Liver (tissue), 9 donors: ENCODE results near the gene RAB3GAP1. TPM values are rescaled to one million over a fixed set of nuclear protein-coding genes. Genes with fewer than 3 reads are reported as not detected.

ENCODE experiments used
- DNase-seq: peaks from one replicate; pipeline ENCODE4 v3.0.0-alpha.2; 2017; ENCODE audit warnings: low spot score
- H3K27ac ChIP-seq, 2 donors: one replicate each; pipeline ENCODE4 v1.7.0; 2013; ENCODE audit warnings: inconsistent platforms in 2 of 2, low read length in 2 of 2, control low read depth in 1 of 2, low read depth in 1 of 2, mild to moderate bottlenecking in 1 of 2
- H3K27me3 ChIP-seq, 4 donors: one replicate each; pipeline versions ENCODE4 v1.6.1 to v1.7.0; 2013; ENCODE audit warnings: low read length in 3 of 4, inconsistent platforms in 1 of 4, mild to moderate bottlenecking in 1 of 4, moderate library complexity in 1 of 4; ENCODE audit not compliant: control insufficient read depth in 4 of 4, insufficient read depth in 4 of 4
- H3K36me3 ChIP-seq, 4 donors: one replicate each; pipeline versions ENCODE4 v1.6.1 to v1.7.0; 2013; ENCODE audit warnings: low read length in 3 of 4, mild to moderate bottlenecking in 3 of 4, low read depth in 1 of 4, moderate library complexity in 1 of 4; ENCODE audit not compliant: control insufficient read depth in 4 of 4, insufficient read depth in 3 of 4
- H3K4me1 ChIP-seq, 4 donors: one replicate each; pipeline versions ENCODE4 v1.6.1 to v1.7.0; 2013; ENCODE audit warnings: low read length in 3 of 4, mild to moderate bottlenecking in 3 of 4, moderate library complexity in 1 of 4; ENCODE audit not compliant: control insufficient read depth in 4 of 4, insufficient read depth in 4 of 4
- H3K4me3 ChIP-seq, 3 donors: one replicate each; pipeline versions ENCODE4 v1.6.1 to v1.7.0; 2013; ENCODE audit warnings: low read length in 3 of 3, control low read depth in 1 of 3, low read depth in 1 of 3, mild to moderate bottlenecking in 1 of 3
- H3K9ac ChIP-seq, 2 donors: one replicate each; pipeline ENCODE4 v1.7.0; 2013; ENCODE audit warnings: low read length in 2 of 2, mild to moderate bottlenecking in 2 of 2, moderate library complexity in 2 of 2, control low read depth in 1 of 2, low read depth in 1 of 2
- H3K9me3 ChIP-seq, 4 donors: one replicate each; pipeline versions ENCODE4 v1.6.1 to v1.7.0; 2013; ENCODE audit warnings: low read length in 3 of 4; ENCODE audit not compliant: control insufficient read depth in 4 of 4
- EGR1 ChIP-seq, 2 donors: IDR thresholded peaks; 2 replicates each; pipeline ENCODE4 v1.6.1; 2016 to 2018; ENCODE audit warnings: antibody characterized with exemption in 2 of 2, low read depth in 2 of 2
- FOXA1 ChIP-seq: IDR thresholded peaks from 2 replicates; pipeline ENCODE4 v1.6.1; 2016; ENCODE audit warnings: antibody characterized with exemption
- FOXA2 ChIP-seq: IDR thresholded peaks from 2 replicates; pipeline ENCODE4 v1.6.1; 2016; ENCODE audit warnings: antibody characterized with exemption
- GABPA ChIP-seq, 2 donors: IDR thresholded peaks in 1 of 2; conservative IDR thresholded peaks in 1 of 2; 2 replicates each; pipeline ENCODE4 v1.6.1; 2016; ENCODE audit warnings: antibody characterized with exemption in 2 of 2, mild to moderate bottlenecking in 1 of 2, moderate library complexity in 1 of 2
- HNF4G ChIP-seq: IDR thresholded peaks from 2 replicates; pipeline ENCODE4 v1.6.1; 2016; ENCODE audit warnings: antibody characterized with exemption
- JUND ChIP-seq, 2 donors: IDR thresholded peaks; 2 replicates each; pipeline ENCODE4 v1.6.1; 2016; ENCODE audit warnings: antibody characterized with exemption in 2 of 2
- NR2F2 ChIP-seq: IDR thresholded peaks from 2 replicates; pipeline ENCODE4 v1.6.1; 2016; ENCODE audit warnings: antibody characterized with exemption
- RAD21 ChIP-seq, 2 donors: IDR thresholded peaks; 2 replicates each; pipeline ENCODE4 v1.6.1; 2016; ENCODE audit warnings: antibody characterized with exemption in 2 of 2, mild to moderate bottlenecking in 2 of 2
- RXRA ChIP-seq, 2 donors: IDR thresholded peaks; 2 replicates each; pipeline ENCODE4 v1.6.1; 2017 to 2018; ENCODE audit warnings: antibody characterized with exemption in 2 of 2, mild to moderate bottlenecking in 1 of 2
- SP1 ChIP-seq: IDR thresholded peaks from 2 replicates; pipeline ENCODE4 v1.6.1; 2018; ENCODE audit warnings: antibody characterized with exemption, mild to moderate bottlenecking
- YY1 ChIP-seq: IDR thresholded peaks from 2 replicates; pipeline ENCODE4 v1.6.1; 2016; ENCODE audit warnings: antibody characterized with exemption, mild to moderate bottlenecking
- WGBS: extraction: QIAGEN DNeasy Blood & Tissue Kit; methylation state at CpG from one replicate; pipeline ENCODE4 v1.1.7; 2013; 5-methylcytosine and 5-hydroxymethylcytosine counted together
- polyA plus RNA-seq, 2 donors: library from polyadenylated mRNA; stranded (reverse) in 1 of 2; unstranded in 1 of 2; fragments of 200-250 nt in 1 of 2; fragments of >200 nt in 1 of 2; fragmentation: Nextera tagmentation in 1 of 2; extraction: Ambion mirVana in 1 of 2; gene quantifications; one replicate each; pipeline versions ENCODE4 v1.2.1 to v1.2.3, GENCODE V29; 2013 to 2015
- total RNA-seq, 2 donors: library from RNA; depleted of rRNA; stranded (reverse); fragments of >200 nt; gene quantifications; one replicate each; pipeline ENCODE4 v1.2.3, GENCODE V29; 2014
- TF ChIP-seq, protein P1 (sequence below): IDR thresholded peaks from 2 replicates; pipeline ENCODE4 v1.6.1; 2016; ENCODE audit warnings: antibody characterized with exemption
- TF ChIP-seq, protein P2 (sequence below): IDR thresholded peaks from 2 replicates; pipeline ENCODE4 v1.6.1; 2016; ENCODE audit warnings: antibody characterized with exemption
- TF ChIP-seq, protein P3 (sequence below): fragments of 150-350 bp; IDR thresholded peaks from 2 replicates; pipeline ENCODE4 v1.5.1; 2017; ENCODE audit warnings: improper control_type of control experiment, low read depth, low read length; ENCODE audit not compliant: missing input control
- TF ChIP-seq, protein P4 (sequence below): IDR thresholded peaks from 2 replicates; pipeline ENCODE4 v1.6.1; 2016; ENCODE audit warnings: antibody characterized with exemption
- TF ChIP-seq, protein P5 (sequence below): IDR thresholded peaks from 2 replicates; pipeline ENCODE4 v1.6.1; 2016; ENCODE audit warnings: antibody characterized with exemption, mild to moderate bottlenecking
- donor health status: healthy.
- donor health status: healthy.
- donor health status: healthy.
- donor health status: healthy.
- donor health status: healthy.

Gene RAB3GAP1
- total and polyA plus RNA-seq, 4 donors: 8.8 to 30.0 (median 15.1) TPM

DNA sequence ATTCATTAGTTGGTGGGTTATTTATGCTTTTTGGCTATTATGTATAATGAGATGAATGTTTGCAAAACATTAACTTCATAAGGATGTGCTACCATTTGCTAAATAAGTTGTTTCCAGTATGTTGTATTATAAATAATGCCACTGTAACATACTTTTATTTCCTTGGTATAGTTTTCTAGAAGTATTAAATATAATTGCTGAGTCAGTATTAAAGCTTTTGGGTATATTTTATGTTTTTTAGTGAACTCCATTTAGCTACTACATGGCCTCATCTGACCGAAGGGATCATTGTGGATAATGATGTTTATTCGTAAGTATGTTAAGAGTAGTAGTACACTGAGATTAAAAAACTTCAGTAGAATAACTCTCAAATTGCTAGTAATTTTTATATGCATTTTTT is 73.8 kb downstream of the RAB3GAP1 start (continued):
- TF ChIP-seq, protein P1, sequence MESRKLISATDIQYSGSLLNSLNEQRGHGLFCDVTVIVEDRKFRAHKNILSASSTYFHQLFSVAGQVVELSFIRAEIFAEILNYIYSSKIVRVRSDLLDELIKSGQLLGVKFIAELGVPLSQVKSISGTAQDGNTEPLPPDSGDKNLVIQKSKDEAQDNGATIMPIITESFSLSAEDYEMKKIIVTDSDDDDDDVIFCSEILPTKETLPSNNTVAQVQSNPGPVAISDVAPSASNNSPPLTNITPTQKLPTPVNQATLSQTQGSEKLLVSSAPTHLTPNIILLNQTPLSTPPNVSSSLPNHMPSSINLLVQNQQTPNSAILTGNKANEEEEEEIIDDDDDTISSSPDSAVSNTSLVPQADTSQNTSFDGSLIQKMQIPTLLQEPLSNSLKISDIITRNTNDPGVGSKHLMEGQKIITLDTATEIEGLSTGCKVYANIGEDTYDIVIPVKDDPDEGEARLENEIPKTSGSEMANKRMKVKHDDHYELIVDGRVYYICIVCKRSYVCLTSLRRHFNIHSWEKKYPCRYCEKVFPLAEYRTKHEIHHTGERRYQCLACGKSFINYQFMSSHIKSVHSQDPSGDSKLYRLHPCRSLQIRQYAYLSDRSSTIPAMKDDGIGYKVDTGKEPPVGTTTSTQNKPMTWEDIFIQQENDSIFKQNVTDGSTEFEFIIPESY: no peak

DNA sequence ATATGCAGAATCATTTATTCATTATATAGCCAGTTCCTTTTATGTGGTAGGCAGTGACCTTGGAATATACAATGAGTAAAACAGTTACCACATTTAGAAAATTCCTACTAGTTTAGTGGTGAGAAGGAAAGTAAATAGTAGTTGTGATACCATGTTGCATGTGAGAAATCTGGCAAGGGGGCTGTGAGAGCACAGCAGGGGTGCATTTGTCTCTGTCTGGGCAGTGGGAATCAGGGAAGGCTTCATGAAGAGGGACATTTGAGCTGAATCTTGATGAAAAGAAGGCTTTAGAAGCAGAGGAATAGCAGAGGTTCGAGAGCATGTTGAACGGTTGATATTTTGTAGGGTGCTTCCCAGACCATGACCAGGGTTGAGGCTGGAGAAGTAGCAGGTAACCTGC is 78.7 kb downstream of the RAB3GAP1 start:
- TF ChIP-seq, protein P2, sequence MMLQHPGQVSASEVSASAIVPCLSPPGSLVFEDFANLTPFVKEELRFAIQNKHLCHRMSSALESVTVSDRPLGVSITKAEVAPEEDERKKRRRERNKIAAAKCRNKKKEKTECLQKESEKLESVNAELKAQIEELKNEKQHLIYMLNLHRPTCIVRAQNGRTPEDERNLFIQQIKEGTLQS: no peak
- Histone ChIP-seq H3K4me1 (no peaks in the 10 kb centered on the region), H3K27me3 (no peaks in the 10 kb centered on the region), H3K9ac (no peak overlapping the region), H3K4me3 (no peak overlapping the region), H3K27ac (no peak overlapping the region), H3K9me3 (no peaks in the 10 kb centered on the region), H3K36me3 (peaks cover 5 to 49% (median 20%) of the 10 kb centered on the region in 4 donors)
- DNase-seq: no peak
- WGBS: 96% methylated on average over 2 of the region's 2 CpGs

DNA sequence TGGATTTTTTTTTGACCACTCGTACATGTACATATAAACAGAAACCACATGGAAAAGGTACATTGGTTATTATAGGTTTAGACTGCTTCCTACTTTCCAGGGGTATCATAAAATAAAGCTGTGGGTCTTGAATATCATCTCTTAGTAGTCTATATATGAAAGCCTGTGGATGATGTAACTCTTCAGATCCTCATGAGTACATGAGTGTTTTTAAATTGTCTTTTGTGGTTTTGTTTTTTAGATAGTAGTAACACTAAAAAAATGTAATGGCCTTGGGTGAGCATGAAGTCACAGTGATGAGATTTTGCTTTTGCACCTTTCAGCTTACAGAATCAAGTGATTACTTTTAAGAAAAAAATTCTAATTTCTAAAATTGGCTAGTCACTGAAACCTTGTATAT is 80.2 kb downstream of the RAB3GAP1 start:
- H3K9me3 ChIP-seq: no peaks in the 10 kb centered on the region
- H3K27ac ChIP-seq: no peak overlapping the region
- DNase-seq: no peak
- H3K4me1 ChIP-seq: no peaks in the 10 kb centered on the region
- H3K36me3 ChIP-seq: peaks cover 6 to 47% (median 17%) of the 10 kb centered on the region in 4 donors
- TF ChIP-seq, protein P3, sequence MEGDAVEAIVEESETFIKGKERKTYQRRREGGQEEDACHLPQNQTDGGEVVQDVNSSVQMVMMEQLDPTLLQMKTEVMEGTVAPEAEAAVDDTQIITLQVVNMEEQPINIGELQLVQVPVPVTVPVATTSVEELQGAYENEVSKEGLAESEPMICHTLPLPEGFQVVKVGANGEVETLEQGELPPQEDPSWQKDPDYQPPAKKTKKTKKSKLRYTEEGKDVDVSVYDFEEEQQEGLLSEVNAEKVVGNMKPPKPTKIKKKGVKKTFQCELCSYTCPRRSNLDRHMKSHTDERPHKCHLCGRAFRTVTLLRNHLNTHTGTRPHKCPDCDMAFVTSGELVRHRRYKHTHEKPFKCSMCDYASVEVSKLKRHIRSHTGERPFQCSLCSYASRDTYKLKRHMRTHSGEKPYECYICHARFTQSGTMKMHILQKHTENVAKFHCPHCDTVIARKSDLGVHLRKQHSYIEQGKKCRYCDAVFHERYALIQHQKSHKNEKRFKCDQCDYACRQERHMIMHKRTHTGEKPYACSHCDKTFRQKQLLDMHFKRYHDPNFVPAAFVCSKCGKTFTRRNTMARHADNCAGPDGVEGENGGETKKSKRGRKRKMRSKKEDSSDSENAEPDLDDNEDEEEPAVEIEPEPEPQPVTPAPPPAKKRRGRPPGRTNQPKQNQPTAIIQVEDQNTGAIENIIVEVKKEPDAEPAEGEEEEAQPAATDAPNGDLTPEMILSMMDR: no peak
- TF ChIP-seq, protein P4, sequence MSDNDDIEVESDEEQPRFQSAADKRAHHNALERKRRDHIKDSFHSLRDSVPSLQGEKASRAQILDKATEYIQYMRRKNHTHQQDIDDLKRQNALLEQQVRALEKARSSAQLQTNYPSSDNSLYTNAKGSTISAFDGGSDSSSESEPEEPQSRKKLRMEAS: no peak
- TF ChIP-seq, protein P5, sequence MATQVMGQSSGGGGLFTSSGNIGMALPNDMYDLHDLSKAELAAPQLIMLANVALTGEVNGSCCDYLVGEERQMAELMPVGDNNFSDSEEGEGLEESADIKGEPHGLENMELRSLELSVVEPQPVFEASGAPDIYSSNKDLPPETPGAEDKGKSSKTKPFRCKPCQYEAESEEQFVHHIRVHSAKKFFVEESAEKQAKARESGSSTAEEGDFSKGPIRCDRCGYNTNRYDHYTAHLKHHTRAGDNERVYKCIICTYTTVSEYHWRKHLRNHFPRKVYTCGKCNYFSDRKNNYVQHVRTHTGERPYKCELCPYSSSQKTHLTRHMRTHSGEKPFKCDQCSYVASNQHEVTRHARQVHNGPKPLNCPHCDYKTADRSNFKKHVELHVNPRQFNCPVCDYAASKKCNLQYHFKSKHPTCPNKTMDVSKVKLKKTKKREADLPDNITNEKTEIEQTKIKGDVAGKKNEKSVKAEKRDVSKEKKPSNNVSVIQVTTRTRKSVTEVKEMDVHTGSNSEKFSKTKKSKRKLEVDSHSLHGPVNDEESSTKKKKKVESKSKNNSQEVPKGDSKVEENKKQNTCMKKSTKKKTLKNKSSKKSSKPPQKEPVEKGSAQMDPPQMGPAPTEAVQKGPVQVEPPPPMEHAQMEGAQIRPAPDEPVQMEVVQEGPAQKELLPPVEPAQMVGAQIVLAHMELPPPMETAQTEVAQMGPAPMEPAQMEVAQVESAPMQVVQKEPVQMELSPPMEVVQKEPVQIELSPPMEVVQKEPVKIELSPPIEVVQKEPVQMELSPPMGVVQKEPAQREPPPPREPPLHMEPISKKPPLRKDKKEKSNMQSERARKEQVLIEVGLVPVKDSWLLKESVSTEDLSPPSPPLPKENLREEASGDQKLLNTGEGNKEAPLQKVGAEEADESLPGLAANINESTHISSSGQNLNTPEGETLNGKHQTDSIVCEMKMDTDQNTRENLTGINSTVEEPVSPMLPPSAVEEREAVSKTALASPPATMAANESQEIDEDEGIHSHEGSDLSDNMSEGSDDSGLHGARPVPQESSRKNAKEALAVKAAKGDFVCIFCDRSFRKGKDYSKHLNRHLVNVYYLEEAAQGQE: no peak
- no peak for TF ChIP-seq EGR1 (IDR thresholded peaks at IDR 0.05; ENCODE audit: low read depth in 2 of 2)
- no peak for TF ChIP-seq JUND (IDR thresholded peaks at IDR 0.05)
- TF ChIP-seq HNF4G: no peak
- TF ChIP-seq RXRA (IDR thresholded peaks at IDR 0.05): no peak
- no peak for TF ChIP-seq NR2F2
- no peak for TF ChIP-seq FOXA1
- TF ChIP-seq FOXA2: no peak
- no peak for TF ChIP-seq SP1
- TF ChIP-seq GABPA (IDR thresholded peaks at IDR 0.05 in 1 of 2, conservative IDR thresholded peaks at IDR 0.05 in 1 of 2): no peak
- no peak for TF ChIP-seq YY1
- no peak for TF ChIP-seq RAD21 (IDR thresholded peaks at IDR 0.05)
- WGBS: 96% methylated on average over 1 of the region's 1 CpG
- H3K9ac ChIP-seq: no peak overlapping the region
- H3K27me3 ChIP-seq: no peaks in the 10 kb centered on the region
- H3K4me3 ChIP-seq: no peak overlapping the region
